ENCODE measurements around the gene TMEM258.

- no peak for TF ChIP-seq NFIC (IDR thresholded peaks at IDR 0.05)
- no peak for TF ChIP-seq TAF1 (IDR thresholded peaks at IDR 0.05; ENCODE audit: low read depth)
- TF ChIP-seq RAD21 (IDR thresholded peaks at IDR 0.05; ENCODE audit: low read depth) = no peak
- TF ChIP-seq TCF12 (IDR thresholded peaks at IDR 0.05; ENCODE audit: low read depth) = no peak
- TF ChIP-seq CEBPB (IDR thresholded peaks at IDR 0.05) = no peak
- TF ChIP-seq TEAD4 (IDR thresholded peaks at IDR 0.05) = no peak
Observed at GRCh38 chr11:61781585-61781984, 10.8 kb downstream of the TMEM258 start.

Measured in Ishikawa (cell line).